Measurements from ENCODE around the gene STK24. TPM values are rescaled to one million over a fixed set of nuclear protein-coding genes. Genes with fewer than 3 reads are reported as not detected.

Gene STK24
- total RNA-seq, 4 donors from 2014 or later, result 100 to 133 (median 124) TPM

DNA sequence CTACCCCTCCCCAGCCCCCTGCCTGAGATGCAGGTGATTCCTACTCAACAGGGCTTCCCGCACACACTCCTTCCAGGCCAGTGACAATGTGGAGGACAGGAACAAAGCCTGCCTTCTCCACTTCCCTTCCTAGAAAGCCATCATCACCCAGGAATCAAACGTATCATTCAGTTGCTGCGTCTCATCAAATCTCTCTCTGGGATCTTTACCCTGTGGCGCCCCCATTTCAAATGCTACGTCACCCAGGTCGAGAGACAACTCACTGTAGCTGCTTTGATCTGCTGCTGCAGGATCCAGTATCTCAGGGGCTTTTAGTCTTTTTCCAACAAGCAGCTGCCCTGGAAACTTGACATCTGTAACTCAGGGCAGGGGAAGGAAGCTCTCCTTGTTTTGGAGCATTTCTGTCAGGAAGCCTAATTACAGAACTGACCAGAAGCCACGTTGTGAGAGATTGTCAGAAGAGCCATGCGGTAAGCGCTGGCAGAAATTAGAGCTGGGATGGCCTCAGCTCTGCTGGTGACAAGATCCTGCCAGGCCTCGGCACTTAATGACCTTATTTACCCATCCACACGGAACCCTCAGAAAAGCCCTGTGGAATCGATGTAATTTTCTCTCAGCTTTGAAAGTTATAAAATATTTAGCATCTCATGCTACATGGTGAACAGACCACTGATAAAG lies 140.5 kb downstream of the STK24 start:
- TF ChIP-seq CTCF (IDR thresholded peaks at IDR 0.05; ENCODE audit: low read depth), result no peak

- no peak for TF ChIP-seq CTCF (IDR thresholded peaks at IDR 0.05; ENCODE audit: low read depth)
Measured at GRCh38 chr13:98435376-98435775, 141.5 kb downstream of the STK24 start.

GRCh38 chr13:98434060-98434459 lies 142.8 kb downstream of the STK24 start:
- no peak for TF ChIP-seq CTCF (IDR thresholded peaks at IDR 0.05; ENCODE audit: low read depth)

GRCh38 chr13:98433654-98434053 lies 143.3 kb downstream of the STK24 start:
- no peak for TF ChIP-seq CTCF (IDR thresholded peaks at IDR 0.05; ENCODE audit: low read depth)

DNA sequence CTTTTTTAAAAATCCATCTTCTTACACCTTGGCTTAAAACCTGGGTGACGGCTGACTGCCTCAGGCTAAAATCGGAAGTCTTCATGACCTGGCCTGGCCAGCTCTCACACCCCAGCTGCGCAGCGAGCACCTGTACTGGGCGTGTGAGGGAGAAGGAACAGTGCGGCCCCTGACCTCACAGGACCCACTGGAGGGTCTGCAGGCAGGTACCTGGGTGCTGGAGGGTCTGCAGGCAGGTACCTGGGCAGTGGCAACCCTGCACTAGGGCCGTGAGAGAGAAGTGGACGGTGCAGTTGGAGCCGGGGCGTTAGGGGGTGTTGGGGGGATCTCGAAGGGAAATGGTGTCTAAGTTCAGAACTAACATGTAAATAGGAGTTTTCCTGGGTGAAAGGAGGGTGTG lies 144.3 kb downstream of the STK24 start:
- no peak for TF ChIP-seq CTCF (IDR thresholded peaks at IDR 0.05; ENCODE audit: low read depth)

DNA sequence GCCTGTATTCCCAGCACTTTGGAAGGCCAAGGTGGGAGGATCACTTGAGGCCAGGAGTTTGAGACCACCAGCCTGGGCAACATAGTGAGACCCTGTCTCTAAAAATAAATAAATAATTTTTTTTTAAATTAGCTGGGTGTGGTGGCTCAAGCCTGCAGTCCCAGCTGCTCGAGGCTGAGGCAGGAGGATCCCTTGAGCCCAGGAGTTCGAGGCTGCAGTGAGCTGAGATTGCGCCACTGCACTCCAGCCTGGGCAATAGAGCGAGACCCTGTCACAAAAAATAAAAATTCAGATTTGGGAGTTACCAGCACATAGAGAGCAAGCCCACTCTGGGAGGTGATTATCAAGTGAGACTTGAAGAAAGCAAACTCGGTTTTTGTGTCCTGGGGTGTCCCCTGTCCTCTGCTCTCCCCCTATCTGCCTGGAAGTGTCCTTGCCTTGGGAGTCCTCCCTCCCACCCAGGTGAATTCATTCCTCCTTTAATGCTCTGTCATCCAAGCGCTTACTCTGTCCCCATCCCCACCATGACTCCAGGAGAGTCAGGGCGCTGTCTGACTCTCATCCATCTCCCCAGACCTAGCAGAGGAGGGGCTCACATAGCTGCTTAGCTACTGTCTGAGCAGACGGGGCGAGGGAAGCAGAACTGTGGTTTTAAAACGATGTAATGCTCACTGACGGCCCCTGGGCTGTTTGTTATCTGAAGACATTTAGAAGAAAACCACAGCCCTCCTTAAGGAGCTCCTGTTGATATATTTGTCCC lies 146.8 kb downstream of the STK24 start:
- no peak for TF ChIP-seq CTCF (IDR thresholded peaks at IDR 0.05; ENCODE audit: low read depth)

DNA sequence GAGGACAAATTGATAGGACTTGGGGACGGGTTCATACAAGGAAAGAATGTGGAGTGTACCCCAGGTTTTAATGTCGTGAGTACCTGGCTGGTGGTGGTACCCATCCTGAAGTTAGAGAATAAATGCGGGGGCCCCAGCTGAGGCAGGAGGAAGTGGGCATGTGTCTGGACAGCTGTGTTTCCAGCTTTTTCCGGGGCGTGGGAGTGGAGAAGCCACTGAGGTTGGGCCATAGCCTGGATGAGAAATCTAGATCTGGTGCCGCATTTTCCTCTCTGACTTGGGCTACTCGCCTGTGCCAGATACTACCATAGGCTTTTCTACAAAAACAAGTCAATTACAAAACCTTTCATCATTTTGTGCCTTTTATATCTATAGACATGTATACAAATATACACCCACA lies 147.4 kb downstream of the STK24 start:
- TF ChIP-seq CTCF (IDR thresholded peaks at IDR 0.05; ENCODE audit: low read depth), result no peak

Data from subcutaneous adipose tissue (tissue), 4 donors.